Measurements from ENCODE around the gene TMEM187. TPM values are rescaled to one million over a fixed set of nuclear protein-coding genes. Genes with fewer than 3 reads are reported as not detected.

The TMEM187 gene
- 3.1 TPM for polyA plus RNA-seq (2013, experiment 1 of 2; ENCODE audit: insufficient read length)
- 7.8 TPM for polyA plus RNA-seq (2013, experiment 2 of 2; ENCODE audit: insufficient read length)

- DNase-seq, result peak; percentile 89
Measured at GRCh38 chrX:153972368-153973126, at the start of gene TMEM187. TSS of gene TMEM187 (plus strand) at chrX:153972754. CDS start at chrX:153982063, 9,309 bp downstream.

DNA sequence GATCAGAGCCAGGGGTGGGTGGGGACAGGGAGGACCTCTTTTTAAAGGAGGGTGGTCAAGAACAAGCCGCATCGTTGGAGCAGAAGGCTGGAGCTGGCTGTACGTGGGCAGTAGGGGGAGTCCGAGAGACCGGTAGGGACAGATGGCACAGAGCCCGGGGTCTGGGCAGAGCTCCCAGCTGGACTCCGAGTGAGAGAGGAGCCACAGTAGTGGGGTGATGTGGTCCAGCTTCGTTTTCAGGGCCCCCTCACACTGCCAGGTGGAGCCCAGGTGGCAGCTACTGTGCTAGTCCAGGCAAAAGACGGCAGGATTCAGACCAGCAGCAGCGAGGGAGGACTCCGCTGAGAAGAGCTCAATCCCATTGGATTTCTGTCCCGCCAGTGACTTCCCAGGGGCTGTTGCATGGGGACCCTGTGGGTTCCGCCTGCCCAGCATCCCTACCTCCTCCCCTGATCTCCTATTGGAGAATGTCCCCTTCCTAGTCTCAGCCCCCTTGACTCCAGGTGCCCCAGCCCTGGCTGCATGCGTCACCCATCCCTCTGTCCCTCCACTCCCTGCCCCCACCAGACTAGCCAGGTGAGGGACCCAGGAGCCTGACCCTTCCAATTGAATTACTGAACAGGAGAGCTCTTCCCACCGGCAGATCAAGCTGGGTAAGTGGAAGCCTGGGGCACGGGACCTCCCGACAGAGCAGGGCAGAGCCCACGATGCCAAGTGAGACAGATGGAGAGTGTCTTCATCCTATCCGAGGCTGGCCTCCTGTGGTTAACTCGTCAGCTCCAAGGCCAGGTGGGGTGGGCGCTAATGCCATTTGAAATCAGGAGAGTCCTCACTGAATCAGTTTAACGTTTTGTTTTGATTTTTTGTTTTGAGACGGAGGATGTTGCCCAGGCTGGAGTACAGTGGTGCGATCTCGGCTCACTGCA is 49.4 kb upstream of the TMEM187 start:
- DNase-seq, result peak; percentile 25

GRCh38 chrX:153924149-153924861 is 48.2 kb upstream of the TMEM187 start:
- peak; percentile 52 for DNase-seq

GRCh38 chrX:153925387-153925738 is 47.2 kb upstream of the TMEM187 start:
- DNase-seq, result no peak

GRCh38 chrX:153925739-153926551 is 46.6 kb upstream of the TMEM187 start, which contains the start of gene ARHGAP4:
TSS of gene ARHGAP4 (minus strand) at chrX:153926264. CDS start at chrX:153926202, 62 bp downstream.
- no peak for DNase-seq

DNA sequence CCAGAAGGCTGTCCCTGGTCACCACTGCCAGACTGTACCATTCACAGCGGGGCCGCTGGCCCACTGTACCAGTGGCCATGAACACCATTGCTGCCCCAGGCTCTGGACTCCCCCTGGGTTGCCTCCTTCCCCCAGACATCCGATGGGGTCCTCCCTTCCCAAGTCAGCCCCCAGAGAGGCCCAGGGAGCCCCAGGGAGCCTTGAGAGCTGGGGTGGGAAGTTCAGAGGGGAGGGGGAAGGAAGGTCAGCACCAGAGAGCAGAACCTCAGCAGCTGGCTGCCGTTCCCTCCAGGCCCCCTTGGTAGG is 46.0 kb upstream of the TMEM187 start:
- DNase-seq, result no peak

DNA sequence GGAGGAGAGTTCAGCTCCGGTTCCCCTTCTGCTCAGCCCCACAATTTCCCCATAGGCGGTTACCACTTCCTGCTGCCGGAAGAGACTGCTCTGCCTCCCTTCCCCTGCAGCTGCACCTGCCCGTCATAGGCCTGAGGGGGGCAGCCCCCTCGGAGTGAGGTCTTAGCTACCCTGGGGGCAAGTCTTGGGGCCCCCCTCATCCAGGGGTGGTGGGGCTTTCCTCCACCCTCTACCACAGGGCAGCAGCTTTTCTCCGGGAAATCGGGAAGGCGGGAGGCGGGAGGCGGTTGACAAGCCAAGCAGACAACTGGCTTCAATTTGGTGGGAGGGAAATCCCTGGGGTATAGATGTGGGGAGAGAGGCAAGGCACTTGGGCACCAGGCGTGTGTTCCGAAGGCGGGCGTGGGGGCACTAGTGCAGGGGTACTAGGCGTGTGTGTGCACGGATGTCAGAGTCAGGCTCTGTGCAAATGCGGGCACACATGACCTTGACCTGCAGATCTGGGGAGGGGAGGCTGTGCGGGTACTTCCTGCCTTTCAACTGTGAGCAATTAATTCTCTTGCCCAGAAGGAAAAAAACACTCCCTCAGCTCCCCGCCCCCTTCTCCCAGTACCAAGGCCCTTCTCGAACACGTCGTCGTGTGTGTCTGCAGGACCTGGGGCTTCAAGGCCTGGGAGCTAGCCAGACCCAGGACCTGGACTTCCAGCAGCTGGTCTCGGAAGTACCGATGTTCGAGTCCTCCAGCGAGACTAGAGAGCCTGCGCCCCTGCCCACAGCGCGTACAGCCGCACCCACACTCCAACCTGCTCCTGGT is 45.5 kb upstream of the TMEM187 start:
- DNase-seq, result peak; percentile 44

- no peak for DNase-seq
Measured at GRCh38 chrX:153927672-153927921, 45.0 kb upstream of the TMEM187 start.

DNA sequence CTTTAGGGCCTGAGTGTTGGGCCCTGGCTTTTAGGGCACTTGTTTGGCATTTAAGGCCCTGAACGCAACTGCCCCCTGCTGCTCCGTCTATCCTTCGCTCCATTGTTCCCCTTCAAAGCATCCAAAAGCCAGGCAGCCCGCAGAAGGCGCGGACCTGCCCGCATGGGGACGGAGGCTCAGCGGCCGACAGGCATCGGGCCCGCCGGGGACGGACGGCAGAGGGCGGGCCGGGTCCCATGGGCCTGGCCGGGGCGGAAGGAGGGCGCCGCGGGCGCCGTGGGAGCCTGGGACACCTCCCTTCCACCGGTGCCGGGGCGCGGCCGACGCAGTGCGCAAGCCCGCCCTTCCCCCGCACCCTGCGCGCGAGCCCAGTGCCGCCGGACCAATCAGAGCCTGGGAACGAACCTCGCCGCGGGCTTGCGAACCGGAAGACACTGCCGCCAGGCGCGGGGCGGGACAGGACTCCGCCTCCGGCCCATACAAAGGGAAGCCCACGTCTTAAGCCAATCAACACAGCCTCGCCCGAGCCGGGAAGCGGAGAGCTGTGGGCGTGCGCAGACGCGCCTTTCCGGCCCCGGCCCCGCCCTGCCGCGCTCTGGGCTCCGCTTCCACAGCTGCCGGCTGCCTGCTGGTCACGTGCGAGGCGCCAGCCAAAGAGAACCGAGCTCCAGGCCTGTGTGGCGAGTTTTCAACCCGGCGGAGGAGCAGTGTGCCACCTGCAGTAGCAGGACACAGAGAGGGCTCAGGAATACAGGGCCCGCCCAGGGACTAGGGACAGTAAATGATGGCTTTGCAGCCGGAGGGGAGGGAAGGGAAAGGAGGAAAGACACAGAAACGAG is 44.4 kb upstream of the TMEM187 start:
- DNase-seq, result peak; percentile 97

DNA sequence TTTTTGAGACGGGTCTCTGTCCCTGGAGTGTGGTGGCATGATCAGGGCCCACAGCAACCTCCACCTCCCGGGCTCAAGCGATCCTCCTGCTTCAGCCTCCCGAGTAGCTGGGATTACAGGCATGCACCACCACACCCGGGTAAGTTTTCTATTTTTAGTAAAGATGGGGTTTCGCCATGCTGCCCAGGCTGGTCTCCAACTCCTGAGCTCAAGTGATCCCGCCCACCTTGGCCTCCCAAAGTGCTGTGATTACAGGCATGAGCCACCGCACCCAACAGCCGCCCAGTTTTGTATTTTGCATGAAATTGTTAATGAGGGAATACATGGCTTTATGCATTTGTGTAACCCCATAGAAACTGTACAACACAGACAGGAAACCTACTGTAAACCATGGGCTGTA is 43.7 kb upstream of the TMEM187 start:
- no peak for DNase-seq

GRCh38 chrX:153929576-153929975 is 43.0 kb upstream of the TMEM187 start:
- no peak for DNase-seq

- DNase-seq, result no peak
Measured at GRCh38 chrX:153930011-153930910, 42.3 kb upstream of the TMEM187 start.

- no peak for DNase-seq
Measured at GRCh38 chrX:153931151-153931550, 41.4 kb upstream of the TMEM187 start.

DNA sequence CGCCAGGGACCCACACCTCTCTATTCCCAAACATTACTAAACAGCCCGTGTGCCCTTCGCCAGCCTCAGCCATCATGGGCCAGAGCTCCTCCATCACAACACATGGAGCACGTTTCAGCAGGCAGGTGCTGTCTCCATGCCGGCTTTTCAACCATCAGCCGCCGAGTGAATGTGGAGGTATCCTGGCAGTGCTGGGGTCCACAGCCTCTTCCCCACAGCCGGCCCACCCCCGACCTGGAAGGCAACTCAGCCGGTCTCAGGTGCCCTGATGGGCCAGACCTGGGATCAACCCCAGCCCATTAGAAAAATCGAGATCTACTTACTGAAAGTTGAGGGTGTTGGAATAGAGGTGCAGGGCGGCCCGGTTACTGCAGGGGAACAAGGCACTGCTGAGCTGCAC is 40.8 kb upstream of the TMEM187 start:
- no peak for DNase-seq

DNA sequence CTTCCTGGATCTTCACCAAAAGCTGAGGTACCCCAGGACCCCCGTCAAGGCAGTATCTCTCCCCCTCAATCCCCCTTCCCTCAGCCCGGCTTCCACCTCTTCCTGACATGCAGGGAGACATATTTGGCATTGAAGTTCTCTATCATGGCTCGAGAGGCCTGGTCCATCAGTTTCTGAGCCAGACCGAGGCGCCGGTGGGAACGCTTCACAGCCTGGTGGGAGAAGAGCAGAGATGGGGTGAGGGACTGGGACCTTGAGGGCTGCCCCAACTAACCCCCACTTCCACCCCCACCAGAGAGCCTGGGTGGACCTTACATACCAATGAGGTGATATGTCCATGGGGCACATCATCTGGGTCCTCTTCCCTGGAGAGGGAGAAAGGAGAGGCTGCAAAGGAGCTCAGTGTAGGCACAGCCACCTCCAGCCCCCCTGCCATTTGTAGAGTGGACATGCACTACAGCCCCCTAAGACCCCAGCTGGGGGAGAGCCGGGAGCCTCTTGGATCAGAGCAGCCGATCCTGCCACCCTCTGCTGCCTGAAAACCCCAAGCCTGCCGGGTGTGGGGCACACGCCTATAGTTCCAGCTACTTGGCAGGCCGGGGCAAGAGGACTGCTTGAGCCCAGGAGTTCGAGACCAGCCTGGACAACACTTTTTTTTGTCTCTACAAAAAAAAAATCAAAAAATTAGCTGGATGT is 40.2 kb upstream of the TMEM187 start:
- DNase-seq, result no peak

GRCh38 chrX:153933748-153934147 is 38.8 kb upstream of the TMEM187 start:
- peak; percentile 65 for DNase-seq

GRCh38 chrX:153934148-153934761 is 38.3 kb upstream of the TMEM187 start:
- no peak for DNase-seq

DNA sequence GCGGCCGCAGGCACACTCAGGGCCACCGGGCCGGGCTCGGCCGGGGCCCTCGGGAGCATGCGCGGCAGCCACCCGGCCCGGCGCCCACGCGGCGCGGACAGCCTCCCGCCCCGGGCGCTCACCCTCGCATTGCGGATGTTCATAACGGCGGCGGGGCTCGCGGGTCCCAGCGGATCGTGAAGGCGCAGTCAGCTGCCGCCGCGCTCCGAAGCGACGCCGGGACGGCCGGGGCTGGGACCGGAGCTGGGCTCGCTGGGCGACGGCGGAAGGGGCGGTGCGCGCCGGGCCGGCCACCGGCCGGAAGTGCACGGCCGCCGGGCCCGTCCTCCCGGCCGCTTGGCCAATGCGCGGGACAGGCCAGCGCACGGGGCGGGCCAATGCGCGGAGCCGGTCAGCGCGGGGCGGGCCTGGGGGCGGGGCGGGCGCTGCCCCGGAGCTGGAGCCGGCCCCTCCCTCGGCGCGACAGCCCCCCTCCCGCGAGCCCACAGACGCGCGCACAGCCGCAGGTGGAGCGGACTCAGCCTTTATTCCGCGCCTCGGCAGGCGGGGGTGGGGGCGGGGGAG is 37.7 kb upstream of the TMEM187 start, which contains the start of gene NAA10:
Gene NAA10, minus strand, starts transcription at position 276 of the 564 bp plus-strand sequence. Its CDS starts 133 bp downstream, at position 143.
- peak; percentile 76 for DNase-seq

All from fibroblast of skin of back (primary cell).